Skeletal muscle satellite cell (primary cell): ENCODE data around the gene SUV39H2.
"Not testable (repeated sequence)": the region's sequence is repeated elsewhere in the genome, so short reads cannot be mapped to it uniquely, and the experiment has no call there.

Experiments
- H3K27me3 ChIP-seq: 2 replicates; pipeline ENCODE4 v1.7.0; 2013; ENCODE audit warnings: low read length; ENCODE audit not compliant: control insufficient read depth, insufficient read depth
- H3K36me3 ChIP-seq: 2 replicates; pipeline ENCODE4 v1.7.0; 2013; ENCODE audit warnings: mild to moderate bottlenecking, control low read depth, low read length; ENCODE audit not compliant: insufficient read depth
- H3K4me1 ChIP-seq: 2 replicates; pipeline ENCODE4 v1.7.0; 2013; ENCODE audit warnings: low read length; ENCODE audit not compliant: control insufficient read depth, insufficient read depth
- H3K4me2 ChIP-seq: 2 replicates; pipeline ENCODE4 v1.7.0; 2013; ENCODE audit warnings: mild to moderate bottlenecking, low read length
- H3K4me3 ChIP-seq: 2 replicates; pipeline ENCODE4 v1.7.0; 2013; ENCODE audit warnings: low read length
- H3K9ac ChIP-seq: 2 replicates; pipeline ENCODE4 v1.7.0; 2013; ENCODE audit warnings: mild to moderate bottlenecking, low read depth, low read length, moderate library complexity
- H3K9me3 ChIP-seq: replicated peaks from 2 replicates; pipeline ENCODE4 v1.7.0; 2013; ENCODE audit warnings: mild to moderate bottlenecking, control low read depth, low read length

Gene SUV39H2

DNA sequence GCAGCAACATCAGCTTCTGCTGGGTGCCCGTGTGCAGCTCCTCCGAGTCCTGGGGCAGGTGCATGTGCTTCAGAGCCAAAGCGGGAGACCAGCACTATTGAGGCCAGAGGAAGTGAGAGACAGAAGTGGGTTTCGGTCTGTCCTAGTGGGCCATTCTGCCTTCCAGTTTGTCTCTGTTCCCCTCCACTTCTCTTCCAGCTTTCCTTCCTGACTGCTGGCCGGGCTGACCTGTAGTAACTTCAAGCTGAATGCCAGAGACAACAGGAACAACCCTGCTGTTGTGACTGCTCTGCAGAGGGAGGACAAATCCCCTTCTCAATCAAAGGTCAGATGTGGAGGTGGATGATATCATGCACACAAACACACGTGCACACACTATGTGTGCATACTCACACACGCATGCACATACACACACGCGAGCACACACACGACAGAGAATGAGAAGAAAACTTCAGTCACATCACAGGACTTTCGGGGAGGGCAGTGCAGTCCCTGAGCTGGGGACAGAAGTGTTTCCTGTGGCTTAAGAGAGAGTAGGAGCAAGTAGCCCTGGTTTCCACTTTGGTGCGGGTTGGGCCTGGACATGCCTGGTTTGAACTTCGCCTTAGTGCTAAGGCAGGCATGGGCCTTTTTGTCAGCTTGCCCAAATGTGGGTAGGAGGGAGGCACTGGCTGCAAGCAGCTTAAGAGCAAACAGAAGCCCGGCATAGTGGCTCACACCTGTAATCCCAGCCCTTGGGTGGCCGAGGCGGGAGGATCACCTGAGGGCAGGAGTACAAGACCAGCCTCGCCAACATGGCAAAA, 63.7 kb downstream of the SUV39H2 start:
- H3K9me3 ChIP-seq, H3K9ac ChIP-seq, H3K4me2 ChIP-seq, H3K4me1 ChIP-seq, H3K4me3 ChIP-seq, H3K27me3 ChIP-seq: not testable (repeated sequence)
- H3K36me3 ChIP-seq = peaks cover 25% of the 10 kb centered on the region

GRCh38 chr10:14942950-14943338, 64.3 kb downstream of the SUV39H2 start:
- H3K4me3 ChIP-seq, H3K9me3 ChIP-seq, H3K4me2 ChIP-seq, H3K9ac ChIP-seq, H3K27me3 ChIP-seq, H3K4me1 ChIP-seq: not testable (repeated sequence)
- peaks cover 30% of the 10 kb centered on the region for H3K36me3 ChIP-seq

- H3K4me3 ChIP-seq = no peak overlapping the region
- peaks cover 33% of the 10 kb centered on the region for H3K36me3 ChIP-seq
- peaks cover 5% of the 10 kb centered on the region for H3K4me1 ChIP-seq
- no peak overlapping the region for H3K4me2 ChIP-seq
- H3K27me3 ChIP-seq = no peaks in the 10 kb centered on the region
- H3K9ac ChIP-seq = no peak overlapping the region
- no peaks in the 10 kb centered on the region for H3K9me3 ChIP-seq
Observed at GRCh38 chr10:14945108-14945507, 66.4 kb downstream of the SUV39H2 start.

GRCh38 chr10:14947268-14947667, 68.6 kb downstream of the SUV39H2 start:
- no peaks in the 10 kb centered on the region for H3K9me3 ChIP-seq
- no peaks in the 10 kb centered on the region for H3K27me3 ChIP-seq
- H3K9ac ChIP-seq = no peak overlapping the region
- H3K4me3 ChIP-seq = no peak overlapping the region
- H3K36me3 ChIP-seq = peaks cover 33% of the 10 kb centered on the region
- H3K4me1 ChIP-seq = peaks cover 5% of the 10 kb centered on the region
- H3K4me2 ChIP-seq = no peak overlapping the region

GRCh38 chr10:14949291-14949690, 70.6 kb downstream of the SUV39H2 start:
- Histone ChIP-seq H3K36me3 (peaks cover 26% of the 10 kb centered on the region), H3K4me3 (no peak overlapping the region)

DNA sequence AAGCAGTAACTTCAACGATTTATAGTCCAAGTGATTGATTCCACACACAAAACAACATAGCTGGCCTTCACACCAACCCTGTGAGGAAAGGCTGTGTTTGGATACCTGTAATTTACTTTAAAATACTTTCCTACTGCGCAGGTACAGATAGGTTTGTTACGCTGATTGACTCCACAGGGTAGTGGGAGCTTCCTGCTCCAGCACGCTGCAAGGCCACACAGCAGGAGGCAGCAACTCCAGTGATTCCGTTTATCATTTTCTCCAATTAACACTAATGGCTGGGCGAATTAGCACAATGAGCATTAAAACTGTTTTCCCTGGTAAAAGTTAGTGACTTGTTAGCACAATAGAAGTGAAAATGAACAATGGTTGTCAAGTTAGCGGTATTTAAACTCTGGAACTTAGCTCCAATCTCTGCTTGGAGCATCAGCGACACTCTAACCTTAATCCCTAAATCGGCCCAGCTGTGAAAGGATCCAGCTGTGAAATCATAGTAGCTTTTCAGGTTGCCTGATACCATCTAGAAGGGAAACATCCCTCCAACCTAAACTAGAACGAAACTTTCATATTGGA, 74.3 kb downstream of the SUV39H2 start:
- Histone ChIP-seq H3K9ac (peak overlapping the region; percentile 90), H3K4me1 (peaks cover 13% of the 10 kb centered on the region), H3K4me3 (peak overlapping the region; percentile 90)

More at GRCh38 chr10:14949291-14949690, 70.6 kb downstream of the SUV39H2 start:
- Histone ChIP-seq H3K9me3 (no peaks in the 10 kb centered on the region), H3K4me2 (no peak overlapping the region), H3K27me3 (no peaks in the 10 kb centered on the region), H3K9ac (no peak overlapping the region), H3K4me1 (peaks cover 10% of the 10 kb centered on the region)

GRCh38 chr10:14953424-14954000, 74.8 kb downstream of the SUV39H2 start:
- peaks cover 13% of the 10 kb centered on the region for H3K4me1 ChIP-seq
- no peaks in the 10 kb centered on the region for H3K27me3 ChIP-seq
- peak overlapping the region; percentile 96 for H3K4me2 ChIP-seq
- H3K9me3 ChIP-seq = no peaks in the 10 kb centered on the region
- H3K4me3 ChIP-seq = peak overlapping the region; percentile 90
- no peaks in the 10 kb centered on the region for H3K36me3 ChIP-seq
- peak overlapping the region; percentile 90 for H3K9ac ChIP-seq

More for the DNA sequence above, 74.3 kb downstream of the SUV39H2 start:
- Histone ChIP-seq H3K4me2 (peak overlapping the region; percentile 96), H3K9me3 (no peaks in the 10 kb centered on the region), H3K27me3 (no peaks in the 10 kb centered on the region), H3K36me3 (peaks cover 4% of the 10 kb centered on the region)
